Measurements from ENCODE around the gene REV3L. TPM values are rescaled to one million over a fixed set of nuclear protein-coding genes. Genes with fewer than 3 reads are reported as not detected.

REV3L gene
- total RNA-seq, 1 experiment from 2014 or later, result 25.3 TPM

GRCh38 chr6:111530667-111531066 lies 47.6 kb upstream of the REV3L start:
- Histone ChIP-seq H3K9me3 (ENCODE audit: low read length) (no peaks in the 10 kb centered on the region), H3F3A (ENCODE audit: low read length, unreplicated experiment) (no peaks in the 10 kb centered on the region), H3K27me3 (ENCODE audit: low read length) (no peaks in the 10 kb centered on the region), H3K4me1 (ENCODE audit: insufficient read depth, low read length) (no peaks in the 10 kb centered on the region), H3K9ac (ENCODE audit: low read length) (no peak overlapping the region), H3K79me2 (ENCODE audit: low read length) (no peaks in the 10 kb centered on the region), H4K20me1 (ENCODE audit: low read length) (no peaks in the 10 kb centered on the region), H3K9me2 (replicated peaks; ENCODE audit: low read length) (no peaks in the 10 kb centered on the region), H3K36me3 (ENCODE audit: low read depth, low read length) (no peaks in the 10 kb centered on the region), H3K4me2 (ENCODE audit: low read length) (no peak overlapping the region), H2AFZ (ENCODE audit: low read length) (no peak overlapping the region), H3K4me3 (ENCODE audit: low read length) (no peak overlapping the region), H3K27ac (ENCODE audit: low read length) (no peak overlapping the region)
- DNase-seq (no peak), ATAC-seq (no peak)
- ChIA-PET CTCF (no interaction called here), POLR2A (ENCODE audit: unreplicated experiment) (no interaction called here)
- BruUV-seq (replicated peaks), result no TSS peak
- TF ChIP-seq EZH2 (IDR thresholded peaks at IDR 0.05; ENCODE audit: low read length, unreplicated experiment), result no peak
- no peak for TF ChIP-seq EZH2phosphoT487 (IDR thresholded peaks at IDR 0.05; ENCODE audit: borderline replicate concordance, low read length)
- TF ChIP-seq CTCF (conservative IDR thresholded peaks at IDR 0.05; ENCODE audit: low read depth, low read length), result no peak
- intact Hi-C loops (cut with micrococcal nuclease), result no loop called here

GRCh38 chr6:111530218-111530617 lies 47.2 kb upstream of the REV3L start:
- H3K4me1 ChIP-seq (ENCODE audit: insufficient read depth, low read length), result no peaks in the 10 kb centered on the region
- no peaks in the 10 kb centered on the region for H3K27me3 ChIP-seq (ENCODE audit: low read length)
- ATAC-seq (no peak), DNase-seq (no peak)
- POLR2A ChIA-PET (ENCODE audit: unreplicated experiment), result no interaction called here
- no peaks in the 10 kb centered on the region for H3K9me2 ChIP-seq (replicated peaks; ENCODE audit: low read length)
- H3F3A ChIP-seq (ENCODE audit: low read length, unreplicated experiment), result no peaks in the 10 kb centered on the region
- TF ChIP-seq EZH2phosphoT487 (IDR thresholded peaks at IDR 0.05; ENCODE audit: borderline replicate concordance, low read length), result no peak
- no peak for TF ChIP-seq EZH2 (IDR thresholded peaks at IDR 0.05; ENCODE audit: low read length, unreplicated experiment)
- no peak for TF ChIP-seq CTCF (conservative IDR thresholded peaks at IDR 0.05; ENCODE audit: low read depth, low read length)
- H3K79me2 ChIP-seq (ENCODE audit: low read length), result no peaks in the 10 kb centered on the region
- no peaks in the 10 kb centered on the region for H4K20me1 ChIP-seq (ENCODE audit: low read length)
- no peaks in the 10 kb centered on the region for H3K36me3 ChIP-seq (ENCODE audit: low read depth, low read length)
- intact Hi-C loops (cut with micrococcal nuclease), result no loop called here
- no TSS peak for BruUV-seq (replicated peaks)
- H3K4me3 ChIP-seq (ENCODE audit: low read length), result no peak overlapping the region
- H2AFZ ChIP-seq (ENCODE audit: low read length), result no peak overlapping the region
- H3K9me3 ChIP-seq (ENCODE audit: low read length), result no peaks in the 10 kb centered on the region
- H3K27ac ChIP-seq (ENCODE audit: low read length), result no peak overlapping the region
- CTCF ChIA-PET, result no interaction called here
- H3K9ac ChIP-seq (ENCODE audit: low read length), result no peak overlapping the region
- no peak overlapping the region for H3K4me2 ChIP-seq (ENCODE audit: low read length)

- POLR2A ChIA-PET (ENCODE audit: unreplicated experiment), result no interaction called here
- Histone ChIP-seq H2AFZ (ENCODE audit: low read length) (no peak overlapping the region), H3K27ac (ENCODE audit: low read length) (no peak overlapping the region), H3K4me3 (ENCODE audit: low read length) (no peak overlapping the region), H3K36me3 (ENCODE audit: low read depth, low read length) (no peaks in the 10 kb centered on the region), H3F3A (ENCODE audit: low read length, unreplicated experiment) (no peaks in the 10 kb centered on the region), H3K4me2 (ENCODE audit: low read length) (no peak overlapping the region), H3K9me3 (ENCODE audit: low read length) (no peaks in the 10 kb centered on the region), H3K9me2 (replicated peaks; ENCODE audit: low read length) (no peaks in the 10 kb centered on the region), H4K20me1 (ENCODE audit: low read length) (no peaks in the 10 kb centered on the region), H3K9ac (ENCODE audit: low read length) (no peak overlapping the region), H3K4me1 (ENCODE audit: insufficient read depth, low read length) (no peaks in the 10 kb centered on the region), H3K79me2 (ENCODE audit: low read length) (no peaks in the 10 kb centered on the region), H3K27me3 (ENCODE audit: low read length) (no peaks in the 10 kb centered on the region)
- DNase-seq (no peak), ATAC-seq (no peak)
- intact Hi-C loops (cut with micrococcal nuclease), result no loop called here
- no TSS peak for BruUV-seq (replicated peaks)
- CTCF ChIA-PET, result no interaction called here
- TF ChIP-seq EZH2 (IDR thresholded peaks at IDR 0.05; ENCODE audit: low read length, unreplicated experiment) (no peak), EZH2phosphoT487 (IDR thresholded peaks at IDR 0.05; ENCODE audit: borderline replicate concordance, low read length) (no peak), CTCF (conservative IDR thresholded peaks at IDR 0.05; ENCODE audit: low read depth, low read length) (no peak)
These were observed 44.3 kb upstream of the REV3L start for GRCh38 chr6:111527367-111527766.

All from PC-3 (cell line).